ENCODE data around the gene DLG2.

DLG2 gene

DNA sequence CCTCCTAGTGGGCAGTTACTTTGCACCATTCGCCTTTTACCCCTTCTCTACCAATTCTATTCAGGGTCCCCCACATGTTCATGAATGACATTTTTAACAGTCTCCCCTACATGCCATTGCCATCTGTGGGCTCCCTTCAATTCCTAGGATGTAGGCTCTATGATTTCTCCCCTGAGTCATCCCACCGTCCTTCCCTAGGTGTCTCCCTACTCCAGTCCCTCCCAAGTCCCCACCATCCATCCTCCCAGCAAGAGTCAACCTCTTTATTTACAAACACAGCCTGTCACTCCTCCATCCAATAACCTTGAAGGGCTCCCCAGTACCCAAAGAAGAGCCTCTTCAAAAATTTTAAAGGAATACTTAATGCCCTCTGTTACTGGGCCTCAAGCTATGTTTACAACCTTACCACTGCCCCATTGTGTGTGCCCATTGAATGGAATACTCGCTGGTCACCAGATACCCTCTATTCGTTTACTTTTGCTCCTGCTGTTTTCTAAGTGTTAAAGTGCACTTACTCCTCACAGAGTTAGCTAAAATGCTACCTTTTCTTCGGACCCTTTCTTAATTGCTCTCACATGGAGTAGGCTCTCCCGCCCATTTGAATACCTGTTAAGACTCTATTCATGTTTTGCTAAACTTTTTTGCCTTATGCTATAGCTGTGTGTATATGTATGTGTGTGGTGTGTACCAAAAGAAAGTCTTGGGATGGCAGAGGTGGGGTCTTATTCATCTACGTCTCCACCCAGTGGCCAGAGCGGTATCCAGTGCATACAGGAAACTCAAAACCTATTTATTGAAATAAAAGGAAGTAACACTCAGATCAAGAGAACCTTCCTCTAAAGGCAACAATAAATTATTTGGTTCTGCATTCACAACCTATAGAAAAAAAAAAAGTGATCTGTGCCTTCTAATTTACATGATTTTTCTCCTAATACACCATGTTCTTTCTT lies 2105.2 kb downstream of the DLG2 start:
- peak; percentile 98 for DNase-seq

DNA sequence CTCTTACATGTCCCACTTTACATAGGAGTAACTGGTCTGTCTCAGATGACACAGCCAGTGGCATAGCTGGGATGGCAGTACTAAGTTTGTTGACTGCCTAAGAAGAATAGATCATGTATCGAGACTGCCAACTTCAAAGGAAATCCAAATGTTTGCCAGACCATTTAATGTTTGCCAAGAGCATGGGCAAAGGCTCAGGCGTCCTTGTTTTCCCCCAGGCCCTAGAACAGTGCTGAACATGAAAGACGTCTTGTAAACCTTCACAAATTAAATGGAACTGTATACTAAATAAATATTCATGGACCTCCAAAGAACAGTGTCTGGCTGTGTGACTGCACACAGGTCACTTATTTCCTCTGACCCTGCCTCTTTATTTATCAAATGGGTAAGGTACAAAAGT lies 2106.3 kb downstream of the DLG2 start:
- DNase-seq = peak; percentile 98

DNA sequence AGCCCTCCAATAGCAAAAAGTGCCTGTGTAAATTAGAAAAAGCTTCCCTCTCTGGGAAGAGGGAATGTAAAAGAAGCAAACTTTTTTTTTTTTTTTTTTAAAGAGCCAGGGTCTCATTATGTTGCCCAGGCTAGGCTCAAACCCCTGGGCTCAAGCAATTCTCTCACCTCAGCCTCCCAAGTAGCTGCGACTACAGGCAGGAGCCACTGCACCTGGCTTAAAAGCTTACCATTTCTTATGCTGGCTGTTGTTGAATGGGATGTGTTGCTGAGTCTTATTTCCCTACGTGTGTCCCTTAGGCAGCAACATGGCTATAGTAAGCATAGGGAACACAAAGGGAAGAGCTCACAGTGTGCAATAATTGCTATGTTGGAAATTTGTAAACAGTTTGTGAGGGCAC lies 2115.5 kb downstream of the DLG2 start:
- DNase-seq = peak; percentile 99

DNA sequence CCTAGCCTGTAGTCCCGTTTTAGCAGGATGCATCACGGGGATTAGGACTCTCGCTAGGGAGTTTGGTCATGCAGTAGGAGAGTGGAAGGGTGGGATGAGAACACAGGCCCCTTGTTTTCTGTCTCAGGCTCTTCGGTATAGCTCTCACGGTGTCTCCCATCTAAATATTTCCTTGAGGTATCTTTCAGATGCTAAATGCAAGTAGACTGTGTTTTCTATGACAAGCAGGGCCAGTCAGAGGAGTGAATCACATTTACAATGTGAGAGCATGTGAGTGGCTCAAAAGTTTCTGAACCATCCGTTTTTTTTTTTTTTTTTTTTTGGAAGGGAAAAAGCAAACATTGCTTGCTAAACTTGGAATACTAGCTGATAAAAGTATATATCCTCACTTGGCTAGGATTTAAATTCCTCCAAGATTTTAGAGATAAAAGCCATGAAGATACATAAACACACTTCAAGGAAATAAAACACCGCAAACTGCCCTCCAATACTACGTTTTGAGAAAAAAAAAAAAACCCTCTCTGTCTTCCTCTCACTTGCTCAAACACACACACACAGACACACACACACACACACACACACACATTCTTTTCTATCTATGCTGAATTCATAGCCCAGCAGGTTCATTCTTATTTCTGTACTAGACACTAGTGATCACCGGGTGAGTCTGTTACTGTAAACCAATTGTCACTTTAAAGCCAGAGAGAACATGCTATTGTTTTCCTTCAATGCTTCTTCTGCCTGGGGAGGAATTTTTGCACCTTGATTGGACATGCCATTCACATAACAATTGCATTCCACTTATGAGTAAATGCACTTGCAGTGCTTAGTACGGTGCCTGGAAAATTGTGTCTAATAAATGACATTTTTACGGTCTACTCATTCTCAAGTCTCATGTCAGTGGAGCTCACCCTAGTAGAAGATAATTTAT lies 2116.3 kb downstream of the DLG2 start:
- peak; percentile 73 for DNase-seq

DNA sequence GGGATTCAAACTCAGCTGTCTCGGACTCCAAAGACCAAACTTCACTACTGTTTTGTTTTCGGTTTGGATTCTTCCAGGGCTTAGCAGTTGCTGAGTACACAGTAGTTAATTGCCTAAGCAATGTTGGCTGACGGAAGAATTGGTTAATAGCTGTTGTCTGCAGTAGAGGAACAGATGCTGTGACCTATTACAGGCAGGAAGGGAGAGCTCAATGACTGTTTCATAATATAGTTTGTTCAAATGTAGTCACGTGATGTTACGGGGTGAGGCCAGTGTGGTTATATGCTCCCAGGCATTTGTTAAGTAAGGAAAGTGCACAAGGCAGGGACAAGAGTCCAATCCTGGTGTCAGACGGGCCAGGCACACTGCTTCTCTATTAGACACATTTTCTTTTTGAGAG lies 2118.3 kb downstream of the DLG2 start:
- DNase-seq = peak; percentile 99

GRCh38 chr11:83502041-83502440 lies 2125.1 kb downstream of the DLG2 start:
- DNase-seq = no peak

GRCh38 chr11:83493917-83494316 lies 2133.2 kb downstream of the DLG2 start:
- DNase-seq = peak; percentile 98

- DNase-seq = no peak
These were observed 2134.1 kb downstream of the DLG2 start for GRCh38 chr11:83493034-83493433.

DNA sequence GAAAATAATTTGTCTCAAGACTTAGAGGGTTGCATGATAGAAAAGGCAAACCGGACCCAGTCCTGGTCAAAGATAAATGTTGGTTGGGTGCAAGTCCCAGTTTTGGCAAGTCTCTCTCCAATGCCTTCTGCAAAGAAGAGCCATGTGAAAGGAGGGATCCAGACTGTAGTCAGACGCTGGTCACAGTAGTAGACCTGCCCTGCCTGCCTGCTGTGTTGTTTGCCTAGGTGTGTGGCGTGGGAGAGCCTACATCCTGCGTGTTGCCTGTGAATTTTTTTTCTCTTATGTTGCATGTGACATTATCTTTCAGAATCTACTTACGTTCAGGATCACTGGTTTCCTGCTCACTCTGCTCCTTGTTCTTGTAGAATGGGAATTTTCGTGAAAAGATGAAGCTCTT lies 2143.3 kb downstream of the DLG2 start:
- DNase-seq = peak; percentile 90

- no peak for DNase-seq
These were observed 2146.3 kb downstream of the DLG2 start for GRCh38 chr11:83480811-83481210.

GRCh38 chr11:83480251-83480650 lies 2146.9 kb downstream of the DLG2 start:
- DNase-seq = no peak

DNA sequence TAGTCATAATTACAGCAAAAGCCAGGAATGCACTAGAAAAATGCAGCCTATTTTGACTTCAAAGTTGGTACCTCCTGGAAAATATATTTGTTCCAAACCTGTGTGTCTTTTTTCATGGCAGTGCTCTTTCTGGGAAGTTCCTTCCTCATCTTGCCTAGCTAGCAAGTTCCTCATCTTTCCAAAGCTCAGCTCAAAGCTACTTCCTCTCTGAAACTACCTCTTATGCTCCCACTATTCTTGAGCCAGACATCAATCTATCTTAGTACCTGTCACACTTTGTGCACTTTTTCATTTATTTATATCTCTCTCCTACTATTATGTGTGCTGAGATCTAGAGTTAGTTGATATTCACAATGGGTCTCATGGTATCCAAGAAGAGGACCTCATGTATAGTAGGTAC lies 2149.4 kb downstream of the DLG2 start:
- no peak for DNase-seq

DNA sequence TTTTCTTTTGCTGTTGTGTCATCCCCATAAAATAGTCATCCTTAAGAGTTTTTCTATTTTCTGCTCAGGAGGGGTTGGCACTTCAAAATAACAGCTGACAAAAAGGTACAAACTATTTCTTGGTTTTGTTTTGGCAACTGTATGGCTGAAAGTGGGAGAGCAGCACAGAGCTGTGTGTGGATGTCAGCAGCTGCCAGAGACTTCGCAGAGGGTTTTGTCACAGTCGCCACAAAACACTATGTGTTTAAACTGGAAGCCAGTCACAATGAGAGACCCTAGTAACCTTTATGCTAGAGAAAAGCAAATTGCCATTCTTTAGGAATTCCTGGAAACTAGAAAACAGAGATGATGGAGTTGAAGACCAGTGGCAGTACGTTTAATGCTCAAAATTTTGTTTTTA lies 2151.4 kb downstream of the DLG2 start:
- DNase-seq = no peak

DNA sequence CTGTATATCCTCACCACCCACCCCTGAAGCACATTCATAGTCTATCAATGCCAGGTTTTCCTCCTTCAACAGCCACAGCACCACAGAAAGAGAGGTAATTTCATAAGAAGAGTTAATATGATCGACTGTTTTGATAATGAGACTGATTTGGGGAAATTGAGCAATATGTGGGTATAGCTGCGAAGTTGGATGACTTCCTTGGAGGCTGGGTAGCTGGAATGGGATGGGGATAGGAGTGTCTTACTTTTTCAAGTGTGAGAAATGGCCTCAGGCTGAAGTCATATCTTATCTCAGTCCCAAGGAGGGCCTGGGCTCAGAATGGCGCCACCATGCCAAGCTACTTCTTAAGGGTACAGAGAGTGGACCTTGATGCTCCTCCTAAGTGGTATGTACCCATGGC lies 2153.4 kb downstream of the DLG2 start:
- no peak for DNase-seq

GRCh38 chr11:83472806-83473205 lies 2154.3 kb downstream of the DLG2 start:
- no peak for DNase-seq

DNA sequence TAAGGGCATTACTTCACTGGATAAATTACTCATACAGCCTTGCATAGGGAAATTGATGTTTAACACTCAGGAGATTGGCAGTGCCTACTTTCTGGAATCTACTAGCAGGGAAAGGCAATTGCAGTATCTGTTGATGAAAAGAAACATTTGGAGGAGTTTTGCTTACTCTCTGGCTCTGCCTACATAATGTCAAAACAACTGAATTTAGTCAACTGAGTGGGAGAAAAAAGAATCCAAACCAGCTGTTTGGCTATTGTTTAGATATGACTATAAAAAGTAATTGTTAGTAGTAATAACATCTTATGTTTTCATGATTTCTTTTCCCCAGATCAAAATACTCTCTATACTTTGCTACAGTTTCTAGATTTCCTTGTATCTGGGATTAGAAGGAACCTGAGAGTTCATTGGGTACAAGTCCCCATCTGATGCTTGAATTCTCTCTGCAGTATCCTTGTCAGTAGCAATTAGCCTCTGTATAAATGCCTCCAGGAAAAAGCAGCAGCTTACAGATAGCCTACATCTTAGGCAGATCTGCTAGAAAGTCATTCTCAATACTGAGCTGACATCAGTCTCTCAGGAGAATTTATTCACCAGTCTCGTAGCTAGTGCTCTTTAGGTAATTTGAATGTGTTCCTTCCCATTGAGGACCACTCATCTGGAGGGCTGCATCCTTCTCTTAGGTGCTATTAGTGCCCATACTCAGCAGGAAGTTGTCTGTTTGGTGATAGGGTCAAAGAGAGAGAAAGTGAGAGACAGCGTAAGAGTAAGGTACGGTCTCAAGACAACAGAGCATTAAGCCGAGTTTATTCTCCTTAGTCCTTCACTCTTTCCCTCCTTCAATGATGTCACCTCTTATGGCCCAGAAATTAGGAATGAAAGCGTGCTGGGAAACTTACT lies 2155.1 kb downstream of the DLG2 start:
- DNase-seq = no peak

DNA sequence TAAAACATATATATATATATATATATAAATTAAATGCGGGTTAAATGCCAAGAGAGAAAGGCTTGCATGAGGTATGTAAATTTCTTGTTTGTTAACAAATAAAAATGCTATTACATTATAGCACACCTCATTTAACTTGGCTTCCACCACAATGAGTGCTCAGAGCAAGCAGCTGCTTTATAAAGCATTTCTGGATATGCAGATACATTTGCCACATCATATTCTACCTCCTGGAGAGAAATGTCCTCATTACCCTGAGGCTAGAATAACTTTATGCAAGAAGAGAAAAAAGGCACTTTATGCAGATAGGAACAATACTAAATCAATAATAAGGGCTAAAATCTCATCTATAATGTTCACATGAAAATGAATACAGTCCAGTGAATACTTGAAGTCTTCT lies 2159.3 kb downstream of the DLG2 start:
- DNase-seq = peak; percentile 85

- peak; percentile 92 for DNase-seq
These were observed 2162.8 kb downstream of the DLG2 start for GRCh38 chr11:83464160-83464944.

DNA sequence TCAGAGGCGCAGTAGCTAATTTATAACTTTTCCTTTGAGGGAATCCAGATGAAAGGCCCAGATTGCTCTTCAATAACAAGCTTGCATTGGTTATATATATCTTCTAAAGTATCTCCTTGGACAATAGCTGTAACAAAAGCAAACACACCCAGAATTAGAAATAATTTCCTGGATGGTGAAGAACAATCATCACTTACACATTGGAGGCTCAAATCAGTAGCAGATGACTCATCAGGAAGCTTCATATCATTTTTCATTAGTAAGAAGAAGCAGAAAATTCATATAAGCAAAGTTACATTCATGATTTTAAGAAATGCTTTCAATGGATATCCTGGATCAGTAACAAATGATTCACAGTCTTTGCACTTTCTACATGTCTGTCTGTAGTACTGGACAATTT lies 2167.3 kb downstream of the DLG2 start:
- DNase-seq = peak; percentile 29

- no peak for DNase-seq
These were observed 2170.6 kb downstream of the DLG2 start for GRCh38 chr11:83456566-83456965.

GRCh38 chr11:83456075-83456474 lies 2171.1 kb downstream of the DLG2 start:
- no peak for DNase-seq

GRCh38 chr11:83455356-83455755 lies 2171.8 kb downstream of the DLG2 start:
- no peak for DNase-seq
